SIG-M5 treated with dmso at 0.1 percent for 504 hours (cell line): Measurements from ENCODE around the gene C6orf58.

ENCODE experiments used
- DNase-seq: peaks from one replicate; lab custom pipeline; 2025; ENCODE audit not compliant: unreplicated experiment; lab: John Stamatoyannopoulos, UW

C6orf58 gene

DNA sequence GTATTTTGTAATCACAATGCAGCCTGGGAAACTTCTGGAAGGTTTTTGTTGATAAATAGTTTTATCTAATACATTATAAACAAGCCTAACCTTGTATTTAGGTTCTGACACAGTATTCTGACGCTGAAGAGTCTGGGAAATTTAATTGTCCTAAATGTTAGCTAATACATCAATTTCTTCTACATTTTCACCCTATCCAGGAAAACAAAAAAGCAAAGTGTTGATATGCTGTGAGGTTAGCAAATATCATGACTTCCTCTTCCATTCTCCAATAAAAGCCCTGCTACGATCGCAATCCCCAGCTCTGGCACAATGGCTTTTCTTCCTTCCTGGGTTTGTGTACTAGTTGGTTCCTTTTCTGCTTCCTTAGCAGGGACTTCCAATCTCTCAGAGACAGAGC lies at the start of gene C6orf58:
Gene C6orf58, plus strand, starts transcription at position 301 of the 400 bp plus-strand sequence. Its CDS starts 12 bp downstream, at position 313.
- DNase-seq: peak; percentile 5

DNA sequence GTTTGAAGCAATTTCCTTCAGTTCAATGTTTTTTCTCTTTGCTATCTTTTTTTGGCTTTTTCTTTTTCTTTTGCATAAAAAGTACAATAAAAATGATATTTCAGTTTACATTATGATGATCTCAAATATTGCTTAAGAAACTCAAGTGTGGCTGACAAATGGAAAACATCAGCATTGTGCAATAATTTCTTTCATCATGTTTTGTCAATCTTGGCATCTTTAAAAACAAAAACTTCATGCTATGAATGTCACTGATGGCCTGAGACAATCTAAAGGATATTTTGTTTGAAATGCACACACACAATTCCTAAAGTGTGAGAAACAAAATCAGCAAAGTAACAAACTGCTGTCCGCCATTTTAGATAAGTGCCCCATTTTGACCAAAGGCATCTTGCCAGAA lies 44.0 kb upstream of the C6orf58 start:
- DNase-seq: no peak

DNA sequence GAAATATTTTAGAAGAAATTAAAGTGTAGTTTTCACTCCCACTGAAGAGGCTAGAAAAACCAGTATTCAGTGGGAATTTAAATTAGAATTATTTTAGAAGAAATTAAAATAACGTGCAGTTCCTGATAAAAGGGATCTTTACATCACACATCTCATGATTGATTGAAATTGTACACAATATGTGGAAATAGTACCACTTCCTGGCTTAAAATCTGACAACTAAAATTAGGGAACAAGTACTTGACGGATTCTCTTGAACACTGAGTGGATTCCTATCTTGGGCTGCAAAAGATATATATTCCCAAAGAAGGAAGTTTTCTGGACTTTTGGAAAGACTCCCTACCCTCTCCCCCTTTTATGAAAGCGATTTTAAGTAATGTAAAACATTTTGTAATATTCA lies 43.2 kb upstream of the C6orf58 start:
- DNase-seq: peak; percentile 17

DNA sequence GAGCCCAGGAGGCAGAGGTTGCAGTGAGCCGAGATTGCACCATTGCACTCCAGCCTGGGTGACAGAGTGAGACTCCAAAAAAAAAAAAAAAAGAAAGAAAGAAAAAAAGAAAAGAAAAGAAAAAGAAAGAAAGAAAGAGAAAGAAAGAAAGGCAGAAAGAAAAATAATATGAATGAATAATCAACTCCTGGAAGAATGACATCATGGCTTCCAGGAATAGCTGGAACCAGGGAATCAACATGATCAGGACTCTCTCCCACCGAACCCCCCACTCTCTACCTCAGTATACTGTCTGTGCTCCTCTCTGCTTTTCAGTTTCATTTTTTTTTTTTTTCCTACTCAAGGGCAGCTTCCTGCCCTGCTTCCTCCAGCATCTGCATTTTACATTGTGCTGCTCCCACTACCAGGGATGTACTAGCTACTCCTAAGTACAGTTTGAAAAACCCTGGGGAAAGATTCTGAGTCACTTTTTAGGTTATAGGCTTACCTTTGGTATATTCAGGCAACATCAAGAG lies 38.2 kb upstream of the C6orf58 start:
- DNase-seq: no peak

DNA sequence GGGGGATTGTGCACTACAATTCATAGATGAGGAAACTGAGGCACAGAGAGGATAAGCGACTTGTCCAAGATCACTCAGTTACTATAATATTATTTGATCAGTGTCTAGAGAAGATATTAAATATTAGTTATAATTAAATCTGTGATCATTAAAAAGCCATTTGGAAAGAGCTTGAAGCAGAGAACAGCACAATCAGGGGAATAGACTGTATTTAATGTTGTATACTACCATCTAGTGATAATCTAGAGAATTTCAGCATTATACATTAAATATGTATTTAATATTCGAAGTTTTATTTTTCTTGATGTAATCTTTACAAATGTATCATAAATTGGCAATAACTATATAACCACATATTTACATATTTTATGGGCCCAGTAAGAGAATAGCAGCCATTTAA lies 37.7 kb upstream of the C6orf58 start:
- peak; percentile 43 for DNase-seq

DNA sequence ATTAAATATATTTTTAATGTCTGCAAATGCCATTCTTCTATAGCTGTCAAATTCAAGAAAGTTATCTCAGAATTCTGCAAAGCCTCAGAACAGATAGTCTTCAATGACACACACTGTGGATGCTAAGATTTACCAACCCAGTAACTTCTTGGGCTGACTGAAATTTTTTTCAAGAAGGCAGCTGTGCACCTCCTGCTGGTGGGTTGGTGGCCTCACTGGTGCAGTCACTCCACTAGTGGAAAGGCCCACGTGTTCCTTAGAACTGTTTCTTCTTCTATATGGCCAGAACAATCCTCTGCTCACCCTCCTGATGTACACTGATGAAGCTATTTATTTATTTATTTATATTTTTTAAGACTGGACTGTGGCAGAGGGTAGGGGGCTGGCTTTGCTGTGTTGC lies 29.8 kb upstream of the C6orf58 start:
- no peak for DNase-seq

DNA sequence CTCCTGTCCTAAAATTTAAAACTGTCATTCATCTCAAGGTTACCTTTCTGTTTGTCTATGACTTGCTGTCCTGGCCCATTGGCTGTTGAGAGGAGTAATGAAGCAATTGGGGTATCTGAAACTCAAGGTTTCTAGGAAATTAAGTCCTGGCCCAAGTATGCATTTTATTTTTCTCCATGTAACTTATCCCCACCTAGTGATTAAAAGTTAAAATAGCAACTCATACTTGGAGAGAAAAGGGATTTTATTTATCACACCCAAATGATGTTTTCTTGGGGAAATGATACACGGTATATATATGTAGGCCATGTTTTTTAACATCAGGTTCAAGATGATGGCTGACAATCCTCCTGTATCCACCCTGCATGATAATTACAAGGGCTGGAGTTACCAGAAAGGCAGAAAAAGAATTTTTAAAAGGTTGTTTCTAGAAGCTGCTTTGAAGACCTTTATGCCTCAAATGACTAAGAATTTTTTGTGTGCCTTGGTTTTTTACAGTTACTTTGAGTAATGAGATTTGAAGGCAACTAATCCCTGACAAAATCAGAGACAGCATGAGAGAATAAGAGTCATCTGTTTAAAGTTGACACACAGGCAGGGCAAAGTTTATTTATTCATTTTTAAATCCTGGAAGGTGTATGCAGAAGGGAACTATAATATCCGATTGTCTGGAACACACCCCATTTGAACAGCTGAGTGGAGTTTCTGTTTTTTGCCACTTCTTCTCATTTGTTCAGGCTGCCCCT lies 28.9 kb upstream of the C6orf58 start:
- no peak for DNase-seq

DNA sequence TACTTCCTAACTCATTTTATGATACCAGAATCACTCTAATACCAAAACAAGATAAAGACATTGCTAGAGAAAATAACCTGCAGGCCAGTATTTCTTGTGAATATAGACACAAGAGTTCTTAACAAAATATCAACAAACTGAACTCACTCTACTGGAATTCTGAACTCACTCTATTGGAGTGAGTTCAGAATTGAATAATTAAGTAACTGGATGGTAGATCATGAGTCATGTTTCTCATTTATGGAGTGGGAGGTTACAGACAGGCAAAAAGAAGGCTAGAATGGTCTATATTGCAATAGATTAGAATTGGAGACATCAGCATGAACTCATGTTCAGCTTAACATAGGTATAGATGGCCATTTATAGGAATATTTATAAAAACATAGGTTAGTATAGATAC lies 26.6 kb upstream of the C6orf58 start:
- DNase-seq: no peak

DNA sequence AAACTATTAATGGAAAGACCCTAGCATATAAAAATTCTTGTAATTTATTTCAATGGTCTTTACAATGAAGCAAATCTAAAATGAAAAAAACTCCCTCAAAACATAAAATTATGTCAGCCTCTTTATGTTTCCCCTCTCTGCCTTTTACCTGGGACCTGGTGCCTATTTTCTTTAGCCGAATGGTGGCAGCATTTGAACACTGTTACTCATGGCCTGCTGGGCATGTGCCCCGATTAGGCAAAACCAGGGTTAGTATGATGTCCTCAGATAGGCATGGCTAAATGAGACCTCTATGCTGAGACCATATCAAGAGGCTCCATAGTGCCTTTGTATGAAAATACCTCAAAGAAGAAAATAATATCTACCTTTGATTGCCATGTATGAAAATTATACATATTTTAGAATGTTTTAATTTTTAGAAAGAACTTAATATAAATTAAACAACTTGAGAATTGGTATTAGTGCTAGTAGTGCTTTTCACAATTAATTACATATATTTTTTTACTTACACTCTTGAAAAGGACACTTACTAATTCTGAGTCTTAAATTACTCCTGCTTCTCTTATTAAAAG lies 22.5 kb upstream of the C6orf58 start:
- DNase-seq: peak; percentile 45

DNA sequence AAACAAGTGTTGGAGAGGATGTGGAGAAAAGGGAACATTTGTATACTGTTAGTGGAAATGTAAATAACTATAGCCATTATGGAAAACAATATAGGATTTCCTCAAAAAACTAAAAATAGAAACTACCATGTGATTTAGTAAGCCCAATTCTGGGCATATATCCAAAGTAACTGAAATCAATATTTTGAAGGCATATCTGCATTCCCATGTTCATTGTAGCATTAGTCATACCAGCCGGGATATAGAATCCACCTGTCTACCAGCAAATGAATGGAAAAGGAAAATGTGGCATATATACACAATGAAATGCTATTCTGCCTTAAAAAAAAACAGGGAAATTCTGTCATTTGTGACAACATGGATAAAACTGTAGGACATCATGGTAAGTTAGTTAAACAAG lies 15.3 kb upstream of the C6orf58 start:
- DNase-seq: no peak

DNA sequence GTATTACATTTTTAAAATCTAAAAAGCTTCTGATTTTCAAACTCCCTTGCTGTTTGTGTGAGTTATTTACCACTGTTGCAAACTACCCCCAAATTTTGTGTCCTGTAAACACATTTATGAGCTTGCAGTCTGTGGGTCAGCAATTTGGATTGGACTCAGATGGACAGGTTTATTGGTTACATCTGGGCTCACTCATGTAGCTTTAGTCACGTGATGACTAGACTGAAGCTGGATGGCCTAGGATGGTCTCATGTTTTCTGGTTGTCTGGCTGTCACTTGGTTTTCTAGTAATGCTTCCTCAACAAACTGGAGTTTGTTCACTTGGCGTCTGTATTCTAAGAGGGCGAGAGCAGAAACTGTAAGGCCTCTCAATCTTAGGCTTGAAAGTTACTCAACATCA lies 12.2 kb upstream of the C6orf58 start:
- DNase-seq: no peak

DNA sequence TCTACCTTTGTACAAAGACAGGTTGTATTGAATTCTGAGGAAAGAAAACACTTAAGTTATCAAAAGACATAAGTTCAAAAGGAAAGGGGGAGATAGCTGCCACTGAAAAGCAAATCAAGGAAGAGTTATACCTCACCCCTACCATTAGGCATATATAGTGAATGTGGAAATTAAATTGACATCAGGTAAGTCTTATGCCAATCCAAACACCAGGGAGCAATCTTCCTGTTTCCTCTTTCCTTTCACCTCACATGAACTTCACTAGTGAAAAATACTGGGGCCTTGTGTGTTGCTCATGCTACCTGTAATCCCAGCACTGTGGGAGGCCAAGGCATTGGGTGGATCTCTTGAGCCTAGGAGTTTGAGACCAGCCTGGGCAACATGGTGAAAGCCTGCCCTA lies 10.9 kb upstream of the C6orf58 start:
- DNase-seq: no peak

DNA sequence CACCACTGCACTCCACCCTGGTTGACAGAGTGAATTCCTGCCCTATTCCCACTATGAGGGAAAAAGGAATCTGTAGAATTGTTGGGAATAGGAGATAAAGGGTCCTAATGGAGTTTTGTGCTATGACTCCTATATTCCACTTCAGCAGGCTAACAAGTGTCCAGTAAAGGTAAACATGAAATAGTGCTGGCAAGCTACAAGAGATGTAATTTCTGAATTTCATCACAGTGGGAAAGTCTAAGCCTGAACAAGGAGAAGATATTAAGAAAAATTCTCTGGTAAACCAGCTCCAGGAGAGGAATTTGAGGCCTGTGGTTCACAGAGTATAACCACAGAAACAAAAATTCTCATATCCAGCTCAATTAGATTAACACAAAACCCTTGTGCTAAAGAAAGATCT lies 10.3 kb upstream of the C6orf58 start:
- DNase-seq: no peak

DNA sequence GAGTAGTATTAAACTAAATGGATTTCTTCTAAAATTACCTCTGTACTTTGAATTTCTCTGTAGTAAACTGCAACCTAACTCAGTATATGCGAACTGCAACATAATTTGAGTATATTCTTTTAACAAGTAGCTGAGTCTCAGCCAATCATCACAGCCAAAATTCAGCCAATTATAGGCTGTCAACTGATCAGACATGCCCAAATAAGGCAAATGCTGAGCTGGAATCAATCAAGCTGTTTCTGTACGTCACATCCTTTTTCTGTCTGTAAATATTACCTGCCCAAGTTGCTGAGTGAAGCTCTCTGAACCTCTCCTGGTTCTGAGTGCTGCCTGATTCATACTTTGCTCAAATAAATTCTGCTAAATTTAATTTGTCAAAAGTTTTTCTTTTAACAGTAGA lies 9.5 kb upstream of the C6orf58 start:
- no peak for DNase-seq

DNA sequence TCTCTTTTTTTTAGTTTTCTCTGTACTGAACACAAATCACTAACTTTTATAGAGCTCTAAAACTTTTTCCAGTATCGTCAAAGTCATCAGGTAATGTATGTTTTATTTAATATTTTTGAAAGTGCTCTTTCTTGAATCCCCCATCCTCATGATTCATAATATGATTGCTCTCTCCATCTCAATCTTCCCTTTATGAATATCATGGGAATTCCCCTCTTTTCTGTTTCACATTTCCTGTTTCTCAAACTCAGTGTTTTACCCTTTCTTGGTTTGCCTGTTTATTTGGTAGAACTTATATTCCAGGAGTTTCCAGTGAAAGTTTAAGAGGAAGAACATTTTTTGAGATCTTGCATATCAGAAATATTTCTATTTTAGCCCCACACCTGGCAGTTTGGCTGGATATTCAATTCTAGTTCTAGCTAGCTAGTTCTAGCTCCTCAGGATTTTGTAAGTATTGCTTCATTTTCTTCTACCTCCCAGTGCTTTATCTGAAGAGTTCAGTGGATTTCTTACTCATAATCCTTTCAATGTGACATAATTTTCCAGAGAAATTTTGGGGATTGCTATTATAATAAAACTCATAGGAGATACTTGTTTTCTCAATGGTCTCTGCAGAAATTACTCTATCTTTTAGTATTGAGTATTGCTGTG lies 6.1 kb upstream of the C6orf58 start:
- no peak for DNase-seq

DNA sequence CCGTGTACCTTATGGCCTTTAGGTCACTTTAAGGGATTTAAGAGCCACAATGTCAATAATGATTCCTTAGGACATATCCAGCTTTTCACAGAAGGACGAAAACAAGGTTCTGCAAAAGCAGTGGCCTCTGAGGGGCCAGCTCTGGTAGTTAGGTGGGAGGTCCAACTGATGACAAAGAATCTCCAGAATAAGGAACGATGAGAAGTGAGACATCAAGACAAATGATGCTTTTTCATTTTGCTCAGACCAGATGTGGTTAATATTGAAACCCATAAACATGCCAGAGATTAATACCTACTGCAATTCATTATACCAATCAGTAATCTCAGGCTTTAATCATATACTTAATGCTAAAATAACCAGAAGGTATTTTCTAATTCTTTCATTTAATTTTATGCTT lies 1.9 kb downstream of the C6orf58 start:
- no peak for DNase-seq

DNA sequence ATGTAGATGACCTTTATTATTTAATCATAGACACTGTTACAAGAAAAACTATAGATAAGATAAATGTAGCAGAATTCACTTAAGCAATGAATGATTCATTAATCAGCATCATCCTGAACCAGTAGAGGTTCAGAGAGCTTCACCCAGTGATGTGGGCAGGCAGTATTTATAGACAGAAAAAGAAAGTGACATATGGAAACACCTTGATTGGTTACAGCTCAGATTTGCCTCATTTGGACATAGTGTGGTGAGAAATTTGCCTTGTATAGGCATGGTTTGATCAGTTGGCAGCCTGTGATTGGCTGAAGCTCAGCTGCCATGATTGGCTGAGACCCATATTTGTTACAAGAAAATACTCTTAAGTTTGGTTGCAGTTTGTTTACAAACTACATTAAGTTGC lies 4.6 kb downstream of the C6orf58 start:
- no peak for DNase-seq

DNA sequence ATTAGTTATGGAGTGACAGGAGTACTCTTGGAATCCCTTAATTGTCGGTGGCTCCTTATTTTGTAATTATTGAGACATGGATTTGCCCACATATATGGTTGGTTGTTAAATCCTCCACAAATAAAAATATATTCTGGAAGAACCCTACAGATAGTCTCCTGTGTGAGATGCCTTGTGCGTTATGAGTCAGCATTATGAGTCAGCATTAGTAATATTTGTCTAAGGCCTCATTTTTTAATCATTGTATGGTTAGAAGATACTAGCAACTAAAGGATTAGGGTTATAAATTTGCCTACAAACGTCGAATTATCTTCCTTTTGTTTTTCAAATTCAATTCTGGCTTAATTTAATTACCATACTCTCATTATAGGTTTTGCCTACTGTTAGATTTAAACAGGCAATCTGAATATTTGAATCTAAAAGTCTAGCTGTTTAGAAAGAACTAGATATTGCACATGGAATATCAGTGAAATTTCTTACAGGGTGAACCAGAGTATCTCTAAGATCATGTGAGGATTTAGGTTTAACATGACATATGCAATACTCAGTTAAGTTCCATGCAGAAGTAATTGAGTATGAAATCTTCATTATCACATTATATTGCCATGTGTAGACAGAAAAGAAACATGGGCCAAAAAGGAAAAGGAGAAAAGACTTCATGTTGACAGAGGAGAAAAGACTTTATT lies 5.9 kb downstream of the C6orf58 start:
- no peak for DNase-seq

DNA sequence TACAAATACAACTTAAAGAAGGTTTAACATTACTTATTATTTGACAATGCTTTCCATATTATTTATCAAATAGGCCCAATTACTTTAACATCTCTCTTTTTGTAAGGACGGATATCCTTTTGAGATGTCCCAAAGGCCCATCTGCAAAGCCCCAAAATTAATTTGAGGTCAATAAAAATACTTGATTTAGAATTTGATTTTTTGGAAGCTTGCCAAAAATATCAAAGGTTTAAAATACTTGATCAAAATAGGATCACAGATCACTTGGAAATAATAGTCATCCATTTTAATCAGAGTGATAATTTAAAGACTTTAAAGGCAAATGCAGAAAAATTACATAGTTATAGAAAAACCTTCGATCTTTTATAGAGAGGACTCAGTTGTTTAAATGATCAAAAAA lies 8.1 kb downstream of the C6orf58 start:
- DNase-seq: no peak

DNA sequence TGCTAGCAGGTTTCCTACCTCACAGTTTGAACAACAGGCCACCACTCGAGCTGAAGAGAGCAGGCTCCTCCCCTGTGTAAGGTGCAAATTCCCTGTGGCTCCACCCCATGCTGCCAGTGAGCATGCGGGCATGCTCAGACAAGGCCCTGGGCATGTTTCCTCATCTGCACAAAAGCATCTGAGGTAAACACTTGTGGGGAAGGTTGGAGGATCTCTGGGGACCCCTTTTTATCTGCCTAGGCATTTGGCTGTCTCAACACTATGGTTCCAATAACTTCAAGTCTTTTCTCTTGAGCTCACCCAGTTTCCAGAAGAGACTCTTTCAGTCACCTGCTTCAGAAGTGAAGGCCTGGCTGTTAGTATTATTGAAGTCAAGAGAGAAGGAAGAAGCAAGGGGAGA lies 9.4 kb downstream of the C6orf58 start:
- no peak for DNase-seq

DNA sequence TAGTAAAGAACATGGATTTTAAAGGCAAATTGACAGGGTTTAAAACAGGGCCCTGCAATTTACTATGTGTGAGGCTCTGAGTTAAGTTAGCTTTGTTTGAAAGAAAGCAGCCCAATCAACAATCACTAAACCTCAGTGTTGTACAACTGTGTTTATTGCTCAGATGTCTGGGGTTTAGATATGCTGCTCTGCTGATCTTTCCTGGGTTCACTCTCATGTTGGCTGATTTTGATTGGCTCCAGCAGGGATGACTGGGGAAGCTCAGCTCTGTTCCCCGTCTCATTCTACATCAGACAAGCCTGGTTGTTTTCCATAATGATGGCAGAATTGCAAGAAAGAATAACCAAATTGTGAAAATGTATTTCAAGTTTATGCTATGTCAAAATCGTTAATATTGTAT lies 10.9 kb downstream of the C6orf58 start:
- no peak for DNase-seq

DNA sequence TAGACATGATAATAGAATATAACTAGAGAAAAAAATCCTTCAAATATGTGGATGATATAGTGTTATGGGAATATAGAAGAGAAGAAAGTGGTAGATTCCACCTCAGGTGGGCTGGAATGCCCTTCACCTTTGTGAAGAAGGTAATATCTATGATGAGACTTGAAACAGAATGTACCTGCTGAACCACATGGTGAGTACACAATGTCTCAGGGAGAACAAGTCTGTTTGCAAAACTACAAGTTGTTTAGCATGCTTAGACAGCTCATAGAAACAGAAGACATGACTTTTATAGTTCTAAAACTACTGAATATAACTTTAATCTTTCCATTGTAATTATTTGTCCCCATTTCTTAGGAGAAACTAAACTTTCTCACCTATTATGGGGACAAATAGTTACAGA lies 12.2 kb downstream of the C6orf58 start:
- DNase-seq: no peak
